Panc1 (cell line): ENCODE data around the gene FAM162A. TPM values are rescaled to one million over a fixed set of nuclear protein-coding genes. Genes with fewer than 3 reads are reported as not detected.
A peak's percentile ranks its signal among the peaks of the same experiment; 100 is the strongest.

Source experiments
- ATAC-seq: fragments of 200-7000 bp; cut with Tn5 transposase; 2 replicates; pipeline ENCODE4 v1.9.1; 2020; ENCODE audit warnings: mild to moderate bottlenecking, moderate library complexity
- BruUV-seq: library from RNA; stranded (reverse); fragments of 400-500 nt; replicated peaks from 2 replicates; lab custom pipeline; 2021; lab: Mats Ljungman, UMichigan
- CTCF ChIA-PET: fragments of 300-600 bp; sonication (Branson Sonifier 250); formaldehyde crosslinking; loops from one replicate; lab custom pipeline; 2022; ENCODE audit warnings: antibody characterized with exemption; lab: Charles Lee
- POLR2A ChIA-PET: fragments of 300-600 bp; sonication (Branson Sonifier 250); formaldehyde crosslinking; loops from one replicate; lab custom pipeline; 2022; ENCODE audit warnings: antibody characterized with exemption; lab: Charles Lee
- DNase-seq: peaks from one replicate; pipeline ENCODE4 v3.0.0-alpha.2; 2010; ENCODE audit warnings: low read depth, low spot score
- H3K27ac ChIP-seq: 2 replicates; pipeline ENCODE4 v1.5.1; 2011; ENCODE audit warnings: mild to moderate bottlenecking, low read length, inconsistent platforms
- H3K27me3 ChIP-seq: fragments of 200-500 bp; sonication (Bioruptor generic); 2 replicates; pipeline ENCODE4 v1.6.0; 2014; ENCODE audit warnings: low read length, inconsistent platforms; ENCODE audit not compliant: control insufficient read depth, insufficient read depth
- H3K36me3 ChIP-seq: fragments of 200-500 bp; sonication (Bioruptor generic); 2 replicates; pipeline ENCODE4 v1.5.1; 2014; ENCODE audit warnings: inconsistent platforms, mild to moderate bottlenecking, low read length, moderate library complexity; ENCODE audit not compliant: control insufficient read depth, insufficient read depth
- H3K4me1 ChIP-seq: 2 replicates; pipeline ENCODE4 v1.5.1; 2011; ENCODE audit warnings: inconsistent platforms, mild to moderate bottlenecking, low read length, moderate library complexity; ENCODE audit not compliant: control insufficient read depth, insufficient read depth
- H3K4me3 ChIP-seq, 2 experiments: 2 replicates each; pipeline ENCODE4 v1.5.1; 2011 to 2012; ENCODE audit warnings: low read depth in 2 of 2, low read length in 2 of 2, mild to moderate bottlenecking in 2 of 2, inconsistent platforms in 1 of 2, moderate library complexity in 1 of 2
- H3K9me3 ChIP-seq: fragments of 200-500 bp; sonication (Bioruptor generic); 2 replicates; pipeline ENCODE4 v1.5.1; 2014; ENCODE audit warnings: low read depth, mild to moderate bottlenecking, inconsistent platforms, low read length, moderate library complexity; ENCODE audit not compliant: control insufficient read depth, insufficient read depth
- CTCF ChIP-seq: fragments of 450-650 bp; IDR thresholded peaks from 2 replicates; pipeline ENCODE4 v1.5.1; 2017; ENCODE audit warnings: mild to moderate bottlenecking
- POLR2AphosphoS5 ChIP-seq: IDR thresholded peaks from 2 replicates; pipeline ENCODE4 v1.6.1; 2012; ENCODE audit warnings: mild to moderate bottlenecking, low read depth, low read length, moderate library complexity
- REST ChIP-seq, 2 experiments: IDR thresholded peaks; 2 replicates each; pipeline ENCODE4 v1.6.1; 2011 to 2012; ENCODE audit warnings: low read depth in 2 of 2, control low read depth in 1 of 2, low read length in 1 of 2, mild to moderate bottlenecking in 1 of 2, moderate library complexity in 1 of 2; ENCODE audit not compliant: insufficient read depth in 1 of 2
- SIN3A ChIP-seq: IDR thresholded peaks from 2 replicates; pipeline ENCODE4 v1.6.1; 2012; ENCODE audit warnings: low read depth, mild to moderate bottlenecking, low read length, moderate library complexity, borderline replicate concordance; ENCODE audit not compliant: insufficient read depth
- TCF7L2 ChIP-seq: IDR thresholded peaks from 2 replicates; pipeline ENCODE4 v1.6.1; 2011; ENCODE audit warnings: mild to moderate bottlenecking, low read depth, low read length, inconsistent platforms
- in situ Hi-C: cut with HindIII; loops from 2 replicates; pipeline ENCODE4 v1.10.0; 2016; ENCODE audit warnings: low sequenced_read_pairs, low pct_unique_long_range_greater_than_20kb
- intact Hi-C: fragments of 100-400 bp; cut with micrococcal nuclease; formaldehyde crosslinking; loops from one replicate; pipeline ENCODE4 v1.10.0; 2022; ENCODE audit not compliant: unreplicated experiment
- total RNA-seq: library from RNA; stranded (reverse); gene quantifications from one replicate; pipeline ENCODE4 v1.2.1, GENCODE V29; 2021; ENCODE audit not compliant: unreplicated experiment

The FAM162A gene
- total RNA-seq, 1 experiment from 2014 or later, result 59.6 TPM

GRCh38 chr3:122458992-122459391 lies 75.0 kb downstream of the FAM162A start:
- intact Hi-C loops, result loop anchor here (2.0 kb wide), 1 partner anchor 220 kb away; no protein-coding TSS in a partner anchor
- in situ Hi-C loops, result no loop called here
- peaks cover 54% of the 10 kb centered on the region for H3K36me3 ChIP-seq
- no peak overlapping the region for H3K4me3 ChIP-seq
- DNase-seq (no peak), ATAC-seq (peak; percentile 65; the same call in 1 of the 2 replicates)
- no TSS peak for BruUV-seq
- POLR2A ChIA-PET, result no interaction called here
- no peak for TF ChIP-seq POLR2AphosphoS5
- TF ChIP-seq SIN3A, result no peak
- peak; percentile 65; the same call in 1 of the 2 replicates for TF ChIP-seq CTCF
- no peak for TF ChIP-seq TCF7L2
- no peaks in the 10 kb centered on the region for H3K4me1 ChIP-seq
- no peak overlapping the region for H3K27ac ChIP-seq
- H3K27me3 ChIP-seq, result no peaks in the 10 kb centered on the region
- CTCF ChIA-PET, result no interaction called here
- no peaks in the 10 kb centered on the region for H3K9me3 ChIP-seq

- Histone ChIP-seq H3K27me3 (no peaks in the 10 kb centered on the region), H3K36me3 (peaks cover 51% of the 10 kb centered on the region), H3K4me1 (no peaks in the 10 kb centered on the region), H3K4me3 (no peak overlapping the region), H3K9me3 (no peaks in the 10 kb centered on the region), H3K27ac (no peak overlapping the region)
- POLR2A ChIA-PET, result no interaction called here
- no peak for DNase-seq
- in situ Hi-C loops, result no loop called here
- no peak for TF ChIP-seq POLR2AphosphoS5
- TF ChIP-seq CTCF, result no peak
- no peak for TF ChIP-seq SIN3A
- TF ChIP-seq TCF7L2, result no peak
- TF ChIP-seq REST (IDR thresholded peaks at IDR 0.05; ENCODE audit: insufficient read depth in 1 of 2, low read depth in 2 of 2, low read length in 1 of 2), result no peak
- no TSS peak for BruUV-seq
- no peak for ATAC-seq
- CTCF ChIA-PET, result no interaction called here
- intact Hi-C loops, result no loop called here
These were observed 77.8 kb downstream of the FAM162A start for GRCh38 chr3:122461806-122462205.

Other genes with a start within 250 kb of the FAM162A start
- gene CASR, start 200.5 kb upstream of the FAM162A start, total RNA-seq, result not detected
- not detected for gene CSTA, start 58.9 kb upstream of the FAM162A start, total RNA-seq
- 61.7 TPM for gene MIX23, start 951 bp upstream of the FAM162A start, total RNA-seq
- 5.5 TPM for gene WDR5B, start 31.9 kb downstream of the FAM162A start, total RNA-seq
- 118 TPM for gene KPNA1, start 130.8 kb downstream of the FAM162A start, total RNA-seq
- gene PARP9, start 180.1 kb downstream of the FAM162A start, total RNA-seq, result 14.5 TPM
- 32.3 TPM for gene DTX3L, start 180.2 kb downstream of the FAM162A start, total RNA-seq
- 0.21 TPM for gene PARP15, start 193.5 kb downstream of the FAM162A start, total RNA-seq